Epithelial cell of proximal tubule (primary cell): ENCODE results near the gene EXOC6. TPM values are rescaled to one million over a fixed set of nuclear protein-coding genes. Genes with fewer than 3 reads are reported as not detected.

Experiments used
- DNase-seq: peaks from one replicate; pipeline ENCODE4 v3.0.0-alpha.2; 2011; ENCODE audit warnings: low read depth
- H3K4me3 ChIP-seq: 2 replicates; pipeline ENCODE4 v1.5.1; 2011; ENCODE audit warnings: low read depth, mild to moderate bottlenecking, low read length
- total RNA-seq: library from RNA; depleted of rRNA; stranded (reverse); fragments of >200 nt; gene quantifications from 2 replicates; pipeline ENCODE4 v1.2.3, GENCODE V29; 2015
- TF ChIP-seq, protein P1 (sequence below): conservative IDR thresholded peaks from 2 replicates; pipeline ENCODE4 v1.5.1; 2012; ENCODE audit warnings: low read depth, mild to moderate bottlenecking, low read length

The EXOC6 gene
- 12.1 and 12.5 TPM in 2 replicates for total RNA-seq

DNA sequence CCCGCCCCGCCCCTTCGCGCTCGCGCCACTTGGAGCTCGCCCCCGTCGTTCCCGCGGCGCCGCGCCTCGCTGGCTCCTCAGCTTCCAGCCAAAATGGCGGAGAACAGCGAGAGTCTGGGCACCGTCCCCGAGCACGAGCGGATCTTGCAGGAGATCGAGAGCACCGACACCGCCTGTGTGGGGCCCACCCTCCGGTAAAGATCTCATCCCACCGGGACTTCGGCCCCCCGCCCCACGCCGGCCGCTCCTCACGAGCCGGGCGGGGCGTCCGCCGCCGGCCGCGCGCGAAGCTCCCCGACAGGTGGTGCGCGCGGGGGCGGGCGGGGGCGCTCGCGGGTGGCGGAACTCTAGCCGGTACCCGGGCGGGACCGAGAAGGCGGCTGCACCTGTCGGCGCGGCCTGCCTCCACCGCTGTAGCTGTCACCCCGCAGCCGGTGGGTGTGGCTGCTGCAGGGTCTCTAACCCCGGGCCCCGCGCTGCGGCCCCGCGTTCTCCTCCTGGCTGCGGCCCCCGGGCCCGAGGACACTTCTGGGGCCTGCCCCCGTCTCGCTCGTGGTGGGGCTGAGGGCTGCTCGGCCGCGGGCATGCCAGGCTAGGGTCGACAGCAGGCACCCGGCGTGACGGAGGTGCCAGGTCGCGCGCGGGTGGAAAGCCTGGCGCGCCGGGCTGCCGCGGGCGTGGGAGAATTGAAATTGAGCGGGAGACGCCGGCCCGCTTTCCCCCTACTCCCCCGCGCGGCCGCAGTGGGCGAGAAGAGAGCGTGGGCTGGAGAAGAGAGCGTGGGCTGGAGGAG lies at the start of gene EXOC6:
TSS of gene EXOC6 (plus strand) at position 80 of the 793 bp plus-strand sequence. CDS start at position 94, 14 bp downstream.
- H3K4me3 ChIP-seq: peak within 1 kb of the TSS; percentile 88
- no peak for DNase-seq
- TF ChIP-seq, protein P1, sequence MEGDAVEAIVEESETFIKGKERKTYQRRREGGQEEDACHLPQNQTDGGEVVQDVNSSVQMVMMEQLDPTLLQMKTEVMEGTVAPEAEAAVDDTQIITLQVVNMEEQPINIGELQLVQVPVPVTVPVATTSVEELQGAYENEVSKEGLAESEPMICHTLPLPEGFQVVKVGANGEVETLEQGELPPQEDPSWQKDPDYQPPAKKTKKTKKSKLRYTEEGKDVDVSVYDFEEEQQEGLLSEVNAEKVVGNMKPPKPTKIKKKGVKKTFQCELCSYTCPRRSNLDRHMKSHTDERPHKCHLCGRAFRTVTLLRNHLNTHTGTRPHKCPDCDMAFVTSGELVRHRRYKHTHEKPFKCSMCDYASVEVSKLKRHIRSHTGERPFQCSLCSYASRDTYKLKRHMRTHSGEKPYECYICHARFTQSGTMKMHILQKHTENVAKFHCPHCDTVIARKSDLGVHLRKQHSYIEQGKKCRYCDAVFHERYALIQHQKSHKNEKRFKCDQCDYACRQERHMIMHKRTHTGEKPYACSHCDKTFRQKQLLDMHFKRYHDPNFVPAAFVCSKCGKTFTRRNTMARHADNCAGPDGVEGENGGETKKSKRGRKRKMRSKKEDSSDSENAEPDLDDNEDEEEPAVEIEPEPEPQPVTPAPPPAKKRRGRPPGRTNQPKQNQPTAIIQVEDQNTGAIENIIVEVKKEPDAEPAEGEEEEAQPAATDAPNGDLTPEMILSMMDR: no peak

DNA sequence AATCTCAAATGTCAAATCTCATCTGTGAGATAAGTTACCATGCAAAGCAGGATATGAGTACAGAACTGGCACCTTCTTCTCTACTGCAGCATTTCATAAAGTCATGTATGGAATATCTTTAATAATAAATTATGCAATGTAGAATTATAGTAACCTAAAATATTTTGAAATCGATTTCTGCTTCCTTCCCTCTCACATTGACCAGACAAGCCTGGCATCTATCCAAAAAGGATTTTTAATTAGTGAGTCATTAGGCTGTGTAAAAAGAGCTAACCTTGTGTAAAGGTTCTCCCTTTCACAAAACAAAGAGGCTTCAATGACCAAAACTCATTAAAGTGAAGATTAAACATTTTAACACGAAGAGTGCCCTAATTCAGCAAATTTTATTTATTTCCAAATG lies 48.8 kb upstream of the EXOC6 start:
- H3K4me3 ChIP-seq: no peak overlapping the region
- DNase-seq: no peak
- TF ChIP-seq, protein P1: no peak

DNA sequence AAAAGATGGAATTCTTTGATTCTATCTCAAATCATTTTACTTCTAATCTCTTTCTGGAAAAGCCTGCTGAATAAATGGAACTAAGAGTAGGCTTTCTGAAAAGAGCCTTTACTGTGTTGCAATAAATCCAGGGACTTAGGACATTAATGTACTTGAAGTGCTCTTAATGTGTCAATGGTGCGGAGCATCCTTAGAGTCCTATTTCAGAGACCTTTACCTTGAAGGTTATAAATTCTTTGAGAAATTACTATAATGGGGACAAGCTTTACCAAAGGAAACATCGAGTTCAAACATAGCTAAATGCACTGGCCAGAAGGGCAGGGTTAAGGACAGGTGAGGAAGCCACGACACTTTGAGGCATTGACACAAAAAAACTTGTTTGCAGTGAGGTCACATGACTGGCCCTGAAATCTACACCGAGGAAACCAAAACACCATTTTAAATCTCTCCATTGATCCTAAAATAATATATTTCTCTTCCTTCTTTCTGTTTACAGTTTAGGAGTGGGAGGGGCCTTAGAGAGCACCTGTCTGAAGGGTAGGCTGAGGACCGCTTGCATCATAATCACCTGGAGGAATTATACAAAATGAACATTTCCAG lies 48.1 kb upstream of the EXOC6 start:
- no peak overlapping the region for H3K4me3 ChIP-seq
- DNase-seq: no peak
- TF ChIP-seq, protein P1: no peak

GRCh38 chr10:92801978-92802872 lies 46.1 kb upstream of the EXOC6 start:
- H3K4me3 ChIP-seq: no peak overlapping the region
- TF ChIP-seq, protein P1: no peak
- no peak for DNase-seq

- TF ChIP-seq, protein P1: no peak
- DNase-seq: no peak
- no peak overlapping the region for H3K4me3 ChIP-seq
Measured at GRCh38 chr10:92809840-92810239, 38.5 kb upstream of the EXOC6 start.

- DNase-seq: no peak
- TF ChIP-seq, protein P1: no peak
Measured at GRCh38 chr10:92810934-92811532, 37.3 kb upstream of the EXOC6 start.

More at GRCh38 chr10:92810934-92811532, 37.3 kb upstream of the EXOC6 start:
- no peak overlapping the region for H3K4me3 ChIP-seq
